ENCODE results near the gene DCUN1D1.

DCUN1D1 gene

GRCh38 chr3:182980204-182981037 is at the start of gene DCUN1D1:
Gene DCUN1D1, minus strand, starts transcription at chr3:182980538. Its CDS starts 49 bp downstream, at chr3:182980489.
- in situ Hi-C loops (cut with MboI; ENCODE audit: low sequenced_read_pairs, unreplicated experiment) = no loop called here

GRCh38 chr3:183028416-183028815 is 48.1 kb upstream of the DCUN1D1 start:
- no peak for DNase-seq (ENCODE audit: low spot score)

More at GRCh38 chr3:182980204-182981037, at the start of gene DCUN1D1:
- DNase-seq (ENCODE audit: low spot score) = peak; percentile 97
- no peak for TF ChIP-seq CTCF (IDR thresholded peaks at IDR 0.05; ENCODE audit: borderline replicate concordance, control extremely low read depth, extremely low read depth, insufficient read depth, missing control alignments)

GRCh38 chr3:183027276-183027675 is 46.9 kb upstream of the DCUN1D1 start:
- in situ Hi-C loops (cut with MboI; ENCODE audit: low sequenced_read_pairs, unreplicated experiment) = no loop called here

More at GRCh38 chr3:183028416-183028815, 48.1 kb upstream of the DCUN1D1 start:
- in situ Hi-C loops (cut with MboI; ENCODE audit: low sequenced_read_pairs, unreplicated experiment) = no loop called here
- TF ChIP-seq CTCF (IDR thresholded peaks at IDR 0.05; ENCODE audit: borderline replicate concordance, control extremely low read depth, extremely low read depth, insufficient read depth, missing control alignments) = no peak

GRCh38 chr3:183022936-183023516 is 42.7 kb upstream of the DCUN1D1 start:
- in situ Hi-C loops (cut with MboI; ENCODE audit: low sequenced_read_pairs, unreplicated experiment) = no loop called here
- no peak for DNase-seq (ENCODE audit: low spot score)
- TF ChIP-seq CTCF (IDR thresholded peaks at IDR 0.05; ENCODE audit: borderline replicate concordance, control extremely low read depth, extremely low read depth, insufficient read depth, missing control alignments) = no peak

More at GRCh38 chr3:183027276-183027675, 46.9 kb upstream of the DCUN1D1 start:
- no peak for TF ChIP-seq CTCF (IDR thresholded peaks at IDR 0.05; ENCODE audit: borderline replicate concordance, control extremely low read depth, extremely low read depth, insufficient read depth, missing control alignments)
- no peak for DNase-seq (ENCODE audit: low spot score)

GRCh38 chr3:183018421-183019192 is 38.3 kb upstream of the DCUN1D1 start:
- no peak for DNase-seq (ENCODE audit: low spot score)
- TF ChIP-seq CTCF (IDR thresholded peaks at IDR 0.05; ENCODE audit: borderline replicate concordance, control extremely low read depth, extremely low read depth, insufficient read depth, missing control alignments) = no peak
- in situ Hi-C loops (cut with MboI; ENCODE audit: low sequenced_read_pairs, unreplicated experiment) = no loop called here

GRCh38 chr3:183015185-183015584 is 34.8 kb upstream of the DCUN1D1 start:
- in situ Hi-C loops (cut with MboI; ENCODE audit: low sequenced_read_pairs, unreplicated experiment) = no loop called here
- no peak for TF ChIP-seq CTCF (IDR thresholded peaks at IDR 0.05; ENCODE audit: borderline replicate concordance, control extremely low read depth, extremely low read depth, insufficient read depth, missing control alignments)
- no peak for DNase-seq (ENCODE audit: low spot score)

All from GM13976 (cell line).